Suppressor macrophage treated with lipopolysaccharide for 1 hour (primary cell): ENCODE data around the gene PCBP3.
"Not testable (repeated sequence)": the region's sequence is repeated elsewhere in the genome, so short reads cannot be mapped to it uniquely, and the experiment has no call there.

Source experiments
- DNase-seq, 3 donors: peaks; one replicate each; pipeline ENCODE4 v3.0.0-alpha.2; 2020 to 2022

The PCBP3 gene

DNA sequence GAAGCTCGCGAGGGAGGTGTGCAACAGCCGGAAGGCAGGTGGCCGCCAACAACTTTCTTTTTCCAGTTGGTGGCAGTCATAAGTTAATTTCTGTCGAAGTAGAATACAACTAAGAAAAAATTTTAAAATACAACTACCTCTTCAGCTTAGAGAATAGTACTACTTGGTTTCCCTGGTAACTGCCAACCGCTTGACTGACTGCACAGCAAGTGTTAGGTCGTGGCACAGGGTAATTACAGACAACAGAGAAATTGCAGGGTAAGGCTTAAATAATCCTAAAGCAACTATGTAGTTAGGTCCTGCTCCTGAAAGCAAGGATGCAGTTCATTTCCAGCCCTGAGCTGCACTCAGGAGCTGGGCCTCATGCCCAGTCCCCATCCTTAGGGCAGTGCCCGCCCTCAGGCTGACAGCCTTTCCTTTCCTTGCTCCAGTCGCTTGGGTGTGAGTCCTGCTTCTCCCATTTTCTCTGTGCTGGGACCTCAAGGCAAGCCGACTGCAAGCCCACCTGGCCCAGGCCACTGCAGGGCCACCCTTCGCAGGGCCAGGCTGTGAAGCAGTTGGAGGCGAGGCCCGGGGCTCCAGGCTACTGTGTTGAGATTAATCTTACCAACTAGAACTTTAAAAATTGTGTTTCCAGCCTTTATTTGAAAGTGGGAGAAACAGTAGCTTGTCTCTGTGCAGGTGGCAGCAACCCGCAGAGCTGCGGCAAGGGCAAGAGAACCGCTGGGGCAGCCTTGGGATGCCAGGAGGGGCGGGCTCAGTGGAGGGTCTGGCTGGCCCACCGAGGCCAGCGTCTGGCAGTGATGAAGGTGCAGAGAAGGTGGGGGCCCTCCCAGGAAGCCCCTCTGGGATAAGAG is 148.3 kb downstream of the PCBP3 start:
- DNase-seq: no peak

DNA sequence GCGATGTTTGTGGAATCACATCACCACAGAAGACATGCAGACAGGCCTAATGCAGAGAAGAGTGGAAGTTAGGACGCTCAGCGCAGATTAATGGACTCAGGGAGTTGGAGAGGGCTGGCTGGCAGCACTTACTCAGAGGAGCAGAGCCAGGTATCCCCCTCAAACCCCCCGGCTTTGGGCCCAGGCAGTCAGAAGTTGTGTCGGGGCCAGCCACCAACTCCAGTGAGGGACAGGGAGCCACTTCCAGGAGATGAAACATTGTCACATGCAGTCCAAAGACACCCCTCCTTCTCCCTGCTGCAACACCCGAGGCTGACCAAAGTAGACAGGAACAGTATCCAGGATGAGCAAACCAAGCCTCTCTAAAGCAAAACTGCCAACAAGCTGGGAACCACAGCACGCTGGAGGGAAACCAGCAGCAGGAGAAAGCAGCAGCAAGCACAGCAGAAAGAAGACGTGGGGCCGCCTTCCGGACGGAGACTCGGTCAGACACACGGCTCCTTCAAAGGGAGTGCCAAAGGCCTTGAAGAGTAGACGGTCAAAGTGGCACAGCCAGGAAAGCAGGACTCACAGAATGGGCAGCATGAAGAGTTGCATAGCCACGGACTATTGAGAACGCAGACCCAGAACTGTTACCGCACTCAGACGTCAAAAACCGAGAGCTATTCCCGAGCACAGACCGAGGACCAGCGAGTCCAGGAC is 149.3 kb downstream of the PCBP3 start:
- DNase-seq: no peak

DNA sequence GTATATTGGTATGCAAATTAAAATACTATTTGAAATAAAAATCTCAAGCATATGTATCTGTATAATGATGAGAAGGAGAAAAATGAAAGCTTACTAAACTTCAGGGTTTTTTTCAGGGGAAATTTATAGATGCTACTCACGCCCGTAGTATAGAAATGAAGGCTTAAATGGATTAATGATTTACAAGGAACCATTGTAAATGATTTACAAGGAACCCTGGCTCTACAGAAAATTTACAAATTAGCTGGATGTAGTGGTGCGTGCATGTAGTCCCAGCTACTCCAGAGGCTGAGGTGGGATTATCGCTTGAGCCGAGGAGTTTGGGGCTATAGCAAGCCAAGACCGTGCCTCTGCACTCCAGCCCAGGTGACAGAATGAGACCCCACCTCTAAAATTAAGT is 150.5 kb downstream of the PCBP3 start:
- no peak for DNase-seq

DNA sequence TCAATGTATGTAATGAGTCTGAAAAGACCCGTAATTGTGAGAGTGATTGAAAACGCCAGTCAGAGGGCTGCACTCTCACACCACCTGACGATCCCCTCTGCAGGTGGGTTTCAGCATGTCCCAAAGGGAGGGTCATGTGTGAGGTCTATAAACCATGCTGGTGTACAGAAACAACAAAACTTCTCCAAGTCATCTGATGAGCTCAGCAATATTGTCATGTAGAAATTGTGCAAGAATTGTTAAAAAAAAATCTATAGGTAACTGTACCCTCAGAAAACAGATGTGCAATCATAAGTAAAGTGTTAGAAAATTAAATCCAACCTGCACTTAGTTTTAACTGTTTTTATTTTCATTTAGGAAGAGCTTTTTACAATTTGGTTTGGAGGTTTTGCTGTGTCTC is 152.5 kb downstream of the PCBP3 start:
- no peak for DNase-seq

DNA sequence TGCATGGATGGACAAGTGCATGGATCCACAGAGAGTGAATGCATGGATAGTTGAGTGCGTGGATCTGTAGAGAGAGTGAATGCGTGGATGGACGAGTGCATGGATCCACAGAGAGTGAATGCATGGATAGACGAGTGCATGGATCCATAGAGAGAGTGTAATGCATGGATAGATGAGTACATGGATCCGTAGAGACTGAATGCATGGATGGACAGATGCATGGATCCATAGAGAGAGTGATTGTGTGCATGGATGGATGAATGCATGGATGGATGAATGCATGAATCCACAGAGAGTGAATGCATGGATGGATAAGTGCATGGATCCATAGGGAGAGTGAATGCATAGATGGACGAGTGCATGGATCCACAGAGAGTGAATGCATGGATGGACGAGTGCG is 153.8 kb downstream of the PCBP3 start:
- no peak for DNase-seq

DNA sequence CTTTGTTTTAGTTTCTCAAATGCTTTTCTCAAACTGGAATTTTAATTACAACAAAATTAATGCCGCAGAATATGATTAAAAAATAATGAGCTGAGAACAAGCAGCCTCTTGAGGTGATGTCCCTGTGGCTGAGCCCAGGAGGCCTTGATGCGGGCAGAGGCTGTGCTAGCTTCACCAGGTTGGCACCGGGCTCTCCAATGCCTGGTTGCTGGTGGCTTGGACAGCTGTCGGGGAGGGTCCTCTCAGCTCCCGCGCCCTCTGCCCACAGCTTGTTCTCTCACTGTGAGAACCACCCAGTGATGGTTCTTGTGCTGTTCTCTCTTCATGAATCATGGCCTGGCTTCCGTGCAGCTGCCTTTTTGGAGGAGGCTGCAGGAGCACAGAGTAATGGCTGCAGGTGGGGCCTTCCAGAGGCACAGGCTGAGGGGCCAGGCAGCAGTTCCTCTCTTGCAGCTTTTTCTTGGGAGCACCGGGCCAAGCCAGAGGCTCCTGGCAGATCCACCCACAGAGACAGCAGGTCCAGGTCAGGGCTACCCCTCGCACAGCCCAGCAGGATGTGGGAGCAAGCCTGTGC is 156.3 kb downstream of the PCBP3 start:
- DNase-seq: no peak

DNA sequence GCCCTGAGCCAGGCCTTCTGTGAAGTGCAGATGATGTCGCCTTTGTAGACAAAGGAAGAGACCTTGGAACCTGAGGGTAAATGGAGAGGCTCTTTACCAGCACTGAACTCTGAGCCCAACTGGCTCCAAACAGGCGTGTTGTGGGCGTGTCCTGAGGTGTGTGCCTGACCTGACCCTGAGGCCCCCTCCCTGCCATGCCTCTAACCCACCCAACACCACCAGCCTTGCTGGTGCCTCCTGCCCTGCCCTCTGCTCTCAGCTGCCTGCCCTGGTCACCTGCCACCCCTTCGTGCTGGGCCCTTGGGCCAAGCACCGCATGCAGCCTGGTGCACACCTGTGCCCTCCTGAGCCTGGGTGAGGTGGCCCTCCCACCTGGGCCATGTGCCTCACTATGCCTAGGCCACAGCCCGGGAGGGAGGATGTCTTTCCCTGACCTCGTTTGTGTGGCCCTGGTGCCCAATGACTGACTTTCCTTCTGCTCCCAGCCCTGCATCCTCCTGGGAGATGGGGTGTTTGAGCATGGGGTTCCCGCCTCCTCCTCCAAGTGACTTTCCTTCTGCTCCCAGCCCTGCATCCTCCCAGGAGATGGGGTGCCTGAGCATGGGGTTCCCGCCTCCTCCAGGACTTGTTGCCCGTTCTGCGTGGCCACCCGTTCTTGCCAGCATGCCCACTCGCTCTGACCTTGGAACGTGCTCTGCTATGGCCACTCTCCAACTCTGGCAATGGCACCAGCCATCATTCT is 157.0 kb downstream of the PCBP3 start:
- no peak for DNase-seq

DNA sequence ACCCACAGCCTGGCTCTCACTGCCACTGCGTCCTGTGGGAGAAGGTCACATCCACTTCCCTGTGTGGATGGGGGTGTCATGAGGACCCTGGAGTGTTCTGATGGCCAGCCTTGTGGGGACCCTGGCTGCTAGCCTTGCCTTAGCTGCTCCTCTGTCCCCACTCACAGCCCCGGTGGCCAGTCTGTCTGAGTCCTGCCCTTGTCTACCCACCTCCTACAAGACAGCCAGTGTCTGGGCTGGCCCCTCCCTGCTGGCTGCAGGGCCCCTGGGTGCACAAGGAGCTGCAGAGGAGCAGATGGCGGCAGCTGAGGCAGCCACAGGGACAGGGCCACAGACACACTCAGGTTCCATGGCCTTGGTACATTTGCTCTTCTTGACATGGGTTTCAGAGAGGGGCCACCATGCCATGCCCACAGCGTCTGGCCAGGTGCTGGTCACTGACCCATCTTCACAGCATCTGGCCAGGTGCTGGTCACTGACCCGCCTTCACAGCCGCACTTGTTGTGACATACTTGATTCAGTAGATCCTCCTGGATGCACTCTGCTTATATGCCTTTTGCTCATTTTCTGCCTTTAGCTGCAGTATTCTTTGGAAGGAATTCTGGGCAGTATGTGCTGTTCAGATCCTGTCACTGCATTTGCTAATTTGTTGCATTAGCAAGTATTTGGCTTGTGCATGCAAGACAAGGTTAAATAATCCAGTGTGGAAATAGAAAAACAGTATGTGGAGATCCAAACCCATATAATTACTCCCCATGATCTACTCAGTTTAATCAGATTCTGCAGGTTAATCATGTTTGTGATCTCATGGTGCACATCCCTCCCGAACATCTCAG is 157.8 kb downstream of the PCBP3 start:
- no peak for DNase-seq

DNA sequence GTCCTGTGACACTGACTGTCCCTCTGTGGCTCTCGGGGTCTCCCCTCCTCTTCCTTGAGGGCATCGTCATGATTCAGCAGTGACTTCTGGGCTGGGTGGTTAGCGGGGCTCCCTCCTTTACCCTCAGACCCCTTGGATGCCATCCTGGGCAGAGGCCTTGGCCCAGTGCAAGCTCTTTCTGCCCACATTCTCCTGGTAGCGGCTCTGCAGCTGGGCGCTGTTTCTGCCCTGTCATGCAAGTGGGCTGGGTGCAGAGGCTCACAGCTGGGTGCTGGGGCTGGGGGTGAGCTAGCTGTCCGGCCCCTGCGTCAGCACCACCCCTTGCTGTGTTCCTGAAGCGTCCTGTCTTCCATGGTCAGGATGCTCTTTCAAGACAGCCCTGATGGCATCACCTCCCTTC is 158.5 kb downstream of the PCBP3 start:
- DNase-seq: no peak

DNA sequence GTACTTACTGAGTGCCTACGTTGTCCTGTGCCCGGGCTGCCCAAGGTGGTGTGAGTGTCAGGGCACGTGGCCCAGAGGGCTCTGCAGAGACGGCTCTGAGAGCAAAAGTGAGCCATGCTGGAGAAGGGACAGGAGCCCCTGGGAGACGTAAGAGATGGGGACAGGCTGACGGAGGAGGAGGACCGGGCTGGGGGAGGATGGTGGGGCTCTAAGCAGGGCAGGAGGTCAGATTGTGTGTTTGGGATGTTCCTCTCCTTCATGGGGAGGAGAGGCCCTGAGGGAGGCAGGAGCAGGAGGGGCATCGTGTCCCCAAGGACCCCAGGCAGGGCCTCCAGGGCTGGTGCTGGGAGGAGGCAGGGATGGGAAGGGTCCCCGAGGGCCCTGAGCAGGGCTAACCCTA is 158.9 kb downstream of the PCBP3 start:
- no peak for DNase-seq

DNA sequence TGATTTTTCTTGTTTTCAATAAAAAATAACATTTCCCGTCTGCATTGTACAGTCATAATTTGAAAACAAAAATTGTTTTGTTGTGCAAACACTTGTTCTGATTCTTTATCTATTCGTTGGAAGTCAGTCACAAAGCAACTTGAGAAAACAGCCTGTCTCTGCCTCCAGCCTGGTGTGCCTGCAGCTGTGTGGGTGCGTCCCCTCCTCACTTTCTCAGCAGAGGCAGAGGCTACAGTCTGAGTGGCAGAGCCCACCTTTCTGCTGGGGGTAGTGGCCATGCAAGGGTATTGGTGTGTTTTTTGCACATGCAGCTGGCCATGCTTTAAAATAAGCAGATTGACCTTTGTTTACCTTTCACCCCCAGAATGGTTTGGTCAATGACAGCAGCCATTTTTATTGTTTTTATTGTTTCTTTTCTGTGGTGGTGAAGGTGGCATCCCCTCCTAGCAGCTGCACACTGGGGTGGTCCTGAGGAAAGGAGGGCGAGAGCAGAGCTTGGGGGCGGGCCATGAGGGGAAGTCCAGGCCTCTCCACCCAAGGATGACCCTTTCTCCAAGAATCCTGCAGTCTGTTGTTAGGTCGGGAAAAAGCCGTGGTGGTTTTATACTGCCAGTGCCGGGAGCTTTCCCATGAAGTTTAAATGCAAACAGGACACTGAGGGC is 159.6 kb downstream of the PCBP3 start:
- DNase-seq: no peak

DNA sequence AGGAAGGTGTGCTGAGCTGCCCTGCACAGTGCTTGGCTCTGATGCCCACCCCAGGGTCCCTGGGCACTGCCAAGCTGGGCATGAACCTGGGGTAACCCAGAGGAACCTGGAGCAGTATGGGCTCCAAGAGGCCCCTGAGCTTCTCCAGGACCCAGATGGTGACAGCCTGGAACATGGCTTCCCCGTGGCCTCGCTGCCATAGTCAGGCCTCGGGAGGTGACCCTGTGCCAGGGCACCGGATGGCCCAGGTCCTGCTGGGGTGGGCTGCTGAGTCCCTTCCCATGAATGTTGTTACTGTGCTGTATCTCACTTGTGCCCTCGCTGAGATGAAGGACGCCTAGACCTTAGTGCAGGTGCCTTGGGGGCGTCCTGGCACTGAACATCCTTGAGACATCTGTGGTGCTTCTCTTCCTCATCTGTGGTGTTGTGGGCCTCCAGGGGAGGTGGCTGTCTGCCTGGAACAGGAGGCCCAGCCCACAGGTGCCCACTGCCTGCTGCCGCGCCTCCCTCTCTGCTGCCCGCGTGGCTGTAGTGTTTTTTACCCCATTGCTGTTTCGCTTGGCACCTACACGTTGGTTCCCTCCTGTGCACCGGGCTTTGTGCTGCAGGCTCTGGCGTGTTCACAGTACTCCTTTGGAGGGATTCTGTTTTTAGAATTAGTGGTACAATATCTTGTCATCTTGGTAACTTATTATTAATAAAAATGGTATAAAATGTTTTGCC is 160.3 kb downstream of the PCBP3 start:
- no peak for DNase-seq

DNA sequence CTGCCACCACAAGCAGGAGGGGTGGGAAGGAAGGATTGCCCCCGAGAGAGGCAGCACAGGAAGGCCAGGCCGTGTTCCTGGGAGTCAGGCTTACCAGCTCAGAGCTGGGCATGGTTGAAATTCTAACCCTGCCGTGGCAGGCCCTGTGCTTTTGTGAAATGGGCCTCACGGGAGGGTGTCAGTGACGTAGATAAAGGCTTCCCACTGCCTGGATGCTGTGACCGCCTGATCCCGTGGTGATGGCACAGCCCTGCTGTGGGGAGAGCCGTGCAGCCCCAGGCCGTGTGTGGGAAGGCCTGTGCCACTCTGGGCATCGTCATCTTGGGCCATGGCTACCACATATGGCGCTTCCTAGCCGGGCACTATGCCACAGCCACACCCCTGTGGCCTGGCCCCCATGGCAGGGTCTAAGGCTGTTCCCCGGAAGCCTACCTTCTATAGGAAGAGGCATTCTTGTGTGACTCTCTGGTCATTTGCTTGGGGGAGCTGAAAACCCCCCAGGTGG is 161.3 kb downstream of the PCBP3 start:
- DNase-seq: no peak

DNA sequence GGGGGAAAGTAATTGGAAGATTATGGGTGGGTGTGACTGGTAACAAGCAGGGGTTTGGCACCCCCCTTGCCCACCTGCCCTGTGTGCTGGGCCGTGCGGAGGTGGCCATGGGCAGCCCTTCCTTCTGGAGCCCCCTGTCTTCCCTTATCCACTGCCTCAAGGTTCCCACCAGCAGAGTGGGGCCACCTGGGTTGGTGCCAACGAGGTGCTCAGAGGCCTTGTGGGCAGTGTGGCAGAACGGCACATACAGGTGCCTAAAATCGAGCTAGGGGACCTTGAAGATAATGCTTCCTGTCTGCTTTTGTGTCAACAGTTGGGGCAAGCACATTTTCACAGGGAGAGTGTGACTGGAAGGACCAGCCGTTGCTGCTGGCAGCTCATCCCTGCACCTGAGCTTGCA is 161.8 kb downstream of the PCBP3 start:
- DNase-seq: no peak

DNA sequence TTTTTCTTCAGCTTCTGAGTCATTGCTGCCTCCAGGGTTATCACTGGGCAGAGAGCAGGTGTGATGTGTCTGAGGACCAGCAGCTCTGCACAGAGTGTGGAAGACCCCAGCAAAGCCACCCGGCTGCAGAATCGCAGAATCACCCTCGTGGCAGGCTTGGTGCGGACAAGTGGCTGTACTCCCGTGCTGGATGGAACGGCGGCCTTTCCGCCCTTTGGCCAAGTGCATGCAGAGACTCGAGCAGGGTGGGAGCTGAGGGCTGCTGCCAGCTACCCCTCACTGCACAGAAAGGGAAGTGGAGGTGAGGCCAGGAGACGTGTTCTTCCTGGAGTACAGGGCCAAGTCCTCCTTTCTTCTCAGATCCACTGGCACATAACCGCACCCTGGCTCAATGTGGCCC is 162.5 kb downstream of the PCBP3 start:
- DNase-seq: no peak

DNA sequence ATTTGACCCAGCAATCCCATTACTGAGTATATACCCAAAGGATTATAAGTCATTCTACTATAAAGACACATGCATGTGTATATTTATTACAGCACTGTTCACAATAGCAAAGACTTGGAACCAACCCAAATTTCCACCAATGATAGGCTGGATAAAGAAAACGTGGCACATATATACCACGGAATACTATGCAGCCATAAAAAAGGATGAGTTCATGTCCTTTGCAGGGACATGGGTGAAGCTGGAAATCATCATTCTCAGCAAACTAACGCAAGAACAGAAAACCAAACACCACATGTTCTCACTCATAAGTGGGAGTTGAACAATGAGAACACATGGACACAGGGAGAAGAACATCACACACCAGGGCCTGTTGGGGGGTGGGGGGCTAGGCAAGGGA is 165.1 kb downstream of the PCBP3 start:
- not testable (repeated sequence) for DNase-seq

DNA sequence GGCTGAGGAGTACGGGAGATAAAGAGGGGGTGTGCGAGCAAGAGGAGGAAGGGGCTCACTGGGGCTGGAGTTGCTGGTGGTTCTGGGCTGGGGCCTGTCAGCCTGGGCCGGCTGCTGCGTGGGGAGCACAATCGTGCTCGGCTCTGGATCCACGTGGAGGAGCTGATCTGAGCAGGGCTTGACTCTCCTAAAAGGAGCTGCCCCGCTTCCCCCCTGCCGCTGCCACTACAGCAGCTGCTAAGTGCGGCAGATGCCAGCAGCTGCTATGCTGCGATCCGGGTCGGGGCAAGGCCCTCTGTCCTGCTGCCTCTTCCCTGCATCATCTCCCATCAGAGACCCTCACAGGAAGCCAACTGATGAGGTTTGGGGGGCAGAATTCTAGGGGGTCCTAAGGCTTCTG is 165.9 kb downstream of the PCBP3 start:
- no peak for DNase-seq

DNA sequence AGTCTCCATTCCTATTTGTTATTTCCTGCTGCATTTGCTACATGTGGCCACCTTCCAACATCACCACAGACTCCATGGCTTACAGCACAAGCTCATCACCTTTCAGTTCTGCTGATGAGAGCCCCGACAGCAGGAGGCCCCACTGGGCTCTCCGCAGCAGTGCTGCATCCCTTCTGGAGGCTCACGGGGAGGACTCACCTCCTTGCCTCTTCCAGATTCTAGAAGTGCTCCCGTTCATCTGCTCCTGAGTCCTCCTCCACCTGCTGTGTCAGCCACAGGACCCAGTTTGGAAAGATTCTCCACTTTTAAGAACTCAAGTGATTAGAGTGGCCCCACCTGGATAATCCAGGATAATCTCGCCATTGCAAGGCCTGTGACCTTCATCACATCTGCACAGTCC is 167.6 kb downstream of the PCBP3 start:
- no peak for DNase-seq

DNA sequence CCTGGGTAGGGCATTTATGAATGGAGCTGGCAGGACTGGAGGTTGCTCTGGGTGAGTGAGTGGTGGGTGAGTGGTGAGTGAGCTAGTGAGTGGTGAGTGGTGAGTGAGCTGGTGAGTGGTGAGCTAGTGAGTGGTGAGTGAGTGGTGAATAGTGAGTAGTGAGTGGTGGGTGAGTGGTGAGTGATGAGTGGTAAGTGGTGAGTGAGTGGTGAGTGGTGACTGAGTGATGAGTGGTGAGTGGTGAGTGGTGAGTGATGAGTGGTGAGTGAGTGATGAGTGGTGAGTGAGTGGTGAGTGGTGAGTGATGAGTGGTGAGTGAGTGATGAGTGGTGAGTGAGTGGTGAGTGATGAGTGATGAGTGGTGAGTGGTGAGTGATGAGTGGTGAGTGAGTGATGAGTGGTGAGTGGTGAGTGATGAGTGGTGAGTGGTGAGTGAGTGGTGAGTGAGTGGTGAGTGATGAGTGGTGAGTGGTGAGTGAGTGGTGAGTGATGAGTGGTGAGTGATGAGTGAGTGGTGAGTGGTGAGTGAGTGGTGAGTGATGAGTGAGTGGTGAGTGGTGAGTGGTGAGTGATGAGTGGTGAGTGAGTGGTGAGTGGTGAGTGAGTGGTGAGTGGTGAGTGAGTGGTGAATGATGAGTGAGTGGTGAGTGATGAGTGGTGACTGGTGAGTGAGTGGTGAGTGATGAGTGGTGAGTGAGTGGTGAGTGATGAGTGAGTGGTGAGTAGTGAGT is 170.8 kb downstream of the PCBP3 start:
- DNase-seq: not testable (repeated sequence)

DNA sequence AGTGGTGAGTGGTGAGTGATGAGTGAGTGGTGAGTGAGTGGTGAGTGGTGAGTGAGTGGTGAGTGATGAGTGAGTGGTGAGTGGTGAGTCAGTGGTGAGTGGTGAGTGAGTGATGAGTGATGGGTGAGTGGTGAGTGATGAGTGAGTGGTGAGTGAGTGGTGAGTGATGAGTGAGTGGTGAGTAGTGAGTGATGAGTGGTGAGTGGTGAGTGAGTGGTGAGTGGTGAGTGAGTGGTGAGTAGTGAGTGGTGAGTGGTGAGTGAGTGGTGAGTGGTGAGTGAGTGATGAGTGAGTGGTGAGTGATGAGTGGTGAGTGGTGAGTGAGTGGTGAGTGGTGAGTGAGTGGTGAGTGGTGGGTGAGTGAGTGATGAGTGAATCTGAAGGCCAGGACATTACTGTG is 172.3 kb downstream of the PCBP3 start:
- DNase-seq: not testable (repeated sequence)
